SK-N-SH treated with all-trans-retinoic acid at 6 μM for 48 hours (cell line): ENCODE results near the gene CD151.

Experiments
- BACH2 ChIP-seq: fragments of 250-450 bp; sonication (Bioruptor Pico); IDR thresholded peaks from 2 replicates; pipeline ENCODE4 v1.9.0; 2021; ENCODE audit warnings: mild to moderate bottlenecking, borderline replicate concordance
- TCF4 ChIP-seq: fragments of 250-450 bp; sonication (Bioruptor Pico); IDR thresholded peaks from 2 replicates; pipeline ENCODE4 v1.8.0; 2021; ENCODE audit warnings: mild to moderate bottlenecking, moderate library complexity, borderline replicate concordance
- ZFP3 ChIP-seq: fragments of 250-450 bp; sonication (Bioruptor Pico); IDR thresholded peaks from 2 replicates; pipeline ENCODE4 v1.5.0; 2020; ENCODE audit warnings: mild to moderate bottlenecking, moderate library complexity
- TF ChIP-seq, protein P1 (sequence below): fragments of 250-450 bp; sonication (Bioruptor Pico); IDR thresholded peaks from 2 replicates; pipeline ENCODE4 v1.8.0; 2020; ENCODE audit warnings: mild to moderate bottlenecking, moderate library complexity, borderline replicate concordance

GRCh38 chr11:837189-837989 is 4.6 kb downstream of the CD151 start:
- TF ChIP-seq TCF4 (CRISPR knock-in tag), result no peak
- no peak for TF ChIP-seq ZFP3 (CRISPR knock-in tag)
- TF ChIP-seq, protein P1, sequence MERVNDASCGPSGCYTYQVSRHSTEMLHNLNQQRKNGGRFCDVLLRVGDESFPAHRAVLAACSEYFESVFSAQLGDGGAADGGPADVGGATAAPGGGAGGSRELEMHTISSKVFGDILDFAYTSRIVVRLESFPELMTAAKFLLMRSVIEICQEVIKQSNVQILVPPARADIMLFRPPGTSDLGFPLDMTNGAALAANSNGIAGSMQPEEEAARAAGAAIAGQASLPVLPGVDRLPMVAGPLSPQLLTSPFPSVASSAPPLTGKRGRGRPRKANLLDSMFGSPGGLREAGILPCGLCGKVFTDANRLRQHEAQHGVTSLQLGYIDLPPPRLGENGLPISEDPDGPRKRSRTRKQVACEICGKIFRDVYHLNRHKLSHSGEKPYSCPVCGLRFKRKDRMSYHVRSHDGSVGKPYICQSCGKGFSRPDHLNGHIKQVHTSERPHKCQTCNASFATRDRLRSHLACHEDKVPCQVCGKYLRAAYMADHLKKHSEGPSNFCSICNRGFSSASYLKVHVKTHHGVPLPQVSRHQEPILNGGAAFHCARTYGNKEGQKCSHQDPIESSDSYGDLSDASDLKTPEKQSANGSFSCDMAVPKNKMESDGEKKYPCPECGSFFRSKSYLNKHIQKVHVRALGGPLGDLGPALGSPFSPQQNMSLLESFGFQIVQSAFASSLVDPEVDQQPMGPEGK (CRISPR knock-in tag), result no peak
- TF ChIP-seq BACH2, result no peak
